CD14-positive monocyte (primary cell): ENCODE results near the gene GHSR. TPM values are rescaled to one million over a fixed set of nuclear protein-coding genes. Genes with fewer than 3 reads are reported as not detected.

Experiments
- DNase-seq, 3 donors: peaks; one replicate each; pipeline ENCODE4 v3.0.0-alpha.2; 2011 to 2022
- H2AFZ ChIP-seq: 2 replicates; pipeline ENCODE4 v1.6.0; 2012; ENCODE audit warnings: mild to moderate bottlenecking, low read depth, low read length, inconsistent platforms; ENCODE audit not compliant: insufficient read depth, poor library complexity, severe bottlenecking
- H3K27ac ChIP-seq, 2 donors: 1 replicate in 1 of 2; 2 replicates in 1 of 2; pipeline ENCODE4 v1.5.1; 2012 to 2013; ENCODE audit warnings: low read length in 2 of 2, control low read depth in 1 of 2, inconsistent platforms in 1 of 2, low read depth in 1 of 2, mild to moderate bottlenecking in 1 of 2
- H3K27me3 ChIP-seq, 2 donors: one replicate each; pipeline versions ENCODE4 v1.6.0 to v1.6.1; 2011 to 2013; ENCODE audit warnings: low read length in 2 of 2; ENCODE audit not compliant: control insufficient read depth in 2 of 2, insufficient read depth in 2 of 2
- H3K36me3 ChIP-seq, 2 donors: replicated peaks in 1 of 2; 1 replicate in 1 of 2; 2 replicates in 1 of 2; pipeline versions ENCODE4 v1.5.1 to v1.6.1; 2012 to 2013; ENCODE audit warnings: low read length in 2 of 2, control low read depth in 1 of 2, inconsistent platforms in 1 of 2, mild to moderate bottlenecking in 1 of 2; ENCODE audit not compliant: insufficient read depth in 2 of 2, control insufficient read depth in 1 of 2
- H3K4me1 ChIP-seq, 2 donors: 1 replicate in 1 of 2; 2 replicates in 1 of 2; pipeline versions ENCODE4 v1.5.1 to v1.6.1; 2012 to 2013; ENCODE audit warnings: low read length in 2 of 2, control low read depth in 1 of 2, inconsistent platforms in 1 of 2, mild to moderate bottlenecking in 1 of 2, moderate library complexity in 1 of 2; ENCODE audit not compliant: insufficient read depth in 2 of 2, control insufficient read depth in 1 of 2
- H3K4me2 ChIP-seq: replicated peaks from 2 replicates; pipeline ENCODE3; 2012; ENCODE audit warnings: low read length, moderate library complexity, mild to moderate bottlenecking; ENCODE audit not compliant: poor library complexity, severe bottlenecking; ENCODE audit errors: extremely low read depth
- H3K4me3 ChIP-seq, 3 experiments: fragments of 200-600 bp in 1 of 3; sonication (generic) in 1 of 3; replicated peaks in 1 of 3; 1 replicate in 2 of 3; 2 replicates in 1 of 3; pipeline ENCODE4 v1.5.1; 2011 to 2013; ENCODE audit warnings: low read length in 3 of 3, mild to moderate bottlenecking in 3 of 3, control low read depth in 2 of 3, low read depth in 2 of 3, inconsistent platforms in 1 of 3, moderate library complexity in 1 of 3
- H3K79me2 ChIP-seq: 2 replicates; pipeline ENCODE4 v1.6.0; 2012; ENCODE audit warnings: mild to moderate bottlenecking, control low read depth, inconsistent platforms, low read length, moderate library complexity; ENCODE audit not compliant: insufficient read depth
- H3K9ac ChIP-seq: 2 replicates; pipeline ENCODE4 v1.6.0; 2017; ENCODE audit warnings: low read length, mild to moderate bottlenecking; ENCODE audit not compliant: insufficient read depth, poor library complexity, severe bottlenecking
- H3K9me3 ChIP-seq, 2 donors: replicated peaks in 1 of 2; 1 replicate in 1 of 2; 2 replicates in 1 of 2; pipeline versions ENCODE4 v1.5.1 to v1.6.1; 2012 to 2013; ENCODE audit warnings: low read length in 2 of 2, control low read depth in 1 of 2; ENCODE audit not compliant: control insufficient read depth in 1 of 2, insufficient read depth in 1 of 2
- H4K20me1 ChIP-seq: 2 replicates; pipeline ENCODE4 v1.6.0; 2012; ENCODE audit warnings: mild to moderate bottlenecking, low read length, control low read depth, moderate library complexity; ENCODE audit not compliant: insufficient read depth
- H3K27ac Mint-ChIP-seq, 7 donors: one replicate each; pipeline ENCODE4 v1.8.0; 2020; ENCODE audit warnings: mild to moderate bottlenecking in 7 of 7, mixed read lengths in 7 of 7, moderate library complexity in 6 of 7, inconsistent platforms in 2 of 7
- H3K27me3 Mint-ChIP-seq, 3 donors: one replicate each; pipeline ENCODE4 v1.8.0; 2021 to 2022; ENCODE audit warnings: low read depth in 3 of 3, mild to moderate bottlenecking in 3 of 3, mixed read lengths in 3 of 3, moderate library complexity in 3 of 3, inconsistent platforms in 1 of 3
- H3K36me3 Mint-ChIP-seq, 2 donors: one replicate each; pipeline ENCODE4 v1.8.0; 2020; ENCODE audit warnings: mixed read lengths in 2 of 2, inconsistent platforms in 1 of 2, mild to moderate bottlenecking in 1 of 2
- H3K4me1 Mint-ChIP-seq: one replicate; pipeline ENCODE4 v1.8.0; 2020; ENCODE audit warnings: mild to moderate bottlenecking, mixed read lengths
- H3K4me3 Mint-ChIP-seq, 2 donors: one replicate each; pipeline ENCODE4 v1.8.0; 2020; ENCODE audit warnings: mild to moderate bottlenecking in 2 of 2, mixed read lengths in 2 of 2, moderate library complexity in 1 of 2
- H3K9me3 Mint-ChIP-seq, 7 donors: one replicate each; pipeline ENCODE4 v1.8.0; 2020 to 2022; ENCODE audit warnings: mixed read lengths in 7 of 7, mild to moderate bottlenecking in 6 of 7, moderate library complexity in 6 of 7, inconsistent platforms in 2 of 7
- WGBS: methylation state at CpG from one replicate; pipeline ENCODE4 v1.1.5; 2013; ENCODE audit warnings: missing lambda C conversion rate; ENCODE audit not compliant: insufficient coverage; 5-methylcytosine and 5-hydroxymethylcytosine counted together
- intact Hi-C, 2 donors: fragments of 100-400 bp; cut with micrococcal nuclease; formaldehyde crosslinking; loops; one replicate each; pipeline versions ENCODE4 v1.15.0 to v1.15.1; 2023
- polyA plus RNA-seq, 3 donors: library from polyadenylated mRNA; depleted of rRNA in 1 of 3; unstranded in 2 of 3; stranded (reverse) in 1 of 3; fragments of 300-500 nt in 2 of 3; fragments of >200 nt in 1 of 3; fragmentation: Illumina TruSeq in 2 of 3; gene quantifications; 1 replicate in 2 of 3; 2 replicates in 1 of 3; pipeline ENCODE4 v1.2.3, GENCODE V29; 2012 to 2021
- TF ChIP-seq, protein P1 (sequence below): fragments of 200-600 bp; IDR thresholded peaks from one replicate; pipeline ENCODE4 v1.8.0; 2022; ENCODE audit warnings: antibody characterized with exemption, mild to moderate bottlenecking

The GHSR gene
- polyA plus RNA-seq, 3 donors: not detected

DNA sequence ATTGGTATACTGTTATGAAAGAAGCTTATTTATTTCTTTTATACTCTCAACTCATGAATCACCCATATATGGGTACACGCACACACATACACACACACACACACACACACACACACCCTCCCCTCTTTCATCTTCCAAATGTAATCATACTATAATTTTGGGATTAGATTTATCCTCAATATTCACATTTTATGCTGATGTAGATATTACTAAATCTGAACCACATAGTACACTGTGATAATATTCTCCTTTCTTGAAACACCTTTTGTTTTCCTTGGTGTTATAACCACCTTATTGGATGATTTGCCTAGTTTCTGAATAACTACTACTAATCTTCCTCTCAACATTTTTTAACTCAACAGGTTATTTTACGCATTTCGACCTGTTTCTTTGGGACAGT lies 8.1 kb upstream of the GHSR start:
- no peaks in the 10 kb centered on the region for H4K20me1 ChIP-seq
- H3K27me3 ChIP-seq: peaks cover 35 to 47% of the 10 kb centered on the region in 2 donors
- peaks cover 0 to 2% of the 10 kb centered on the region in 2 donors for H3K9me3 ChIP-seq
- H3K27me3 Mint-ChIP-seq: peaks cover 18 to 31% (median 20%) of the 10 kb centered on the region in 3 donors
- H3K4me2 ChIP-seq: no peak overlapping the region
- H3K4me3 ChIP-seq: no peak overlapping the region
- H3K4me1 Mint-ChIP-seq: no peaks in the 10 kb centered on the region
- no peak for DNase-seq
- no peak overlapping the region for H3K9ac ChIP-seq
- intact Hi-C loops: no loop called here
- no peak overlapping the region for H2AFZ ChIP-seq
- H3K27ac ChIP-seq: no peak overlapping the region
- no peaks in the 10 kb centered on the region for H3K36me3 ChIP-seq
- H3K4me3 Mint-ChIP-seq: no peak overlapping the region
- H3K79me2 ChIP-seq: no peaks in the 10 kb centered on the region
- WGBS: 89% methylated on average over 2 of the region's 3 CpGs
- TF ChIP-seq, protein P1, sequence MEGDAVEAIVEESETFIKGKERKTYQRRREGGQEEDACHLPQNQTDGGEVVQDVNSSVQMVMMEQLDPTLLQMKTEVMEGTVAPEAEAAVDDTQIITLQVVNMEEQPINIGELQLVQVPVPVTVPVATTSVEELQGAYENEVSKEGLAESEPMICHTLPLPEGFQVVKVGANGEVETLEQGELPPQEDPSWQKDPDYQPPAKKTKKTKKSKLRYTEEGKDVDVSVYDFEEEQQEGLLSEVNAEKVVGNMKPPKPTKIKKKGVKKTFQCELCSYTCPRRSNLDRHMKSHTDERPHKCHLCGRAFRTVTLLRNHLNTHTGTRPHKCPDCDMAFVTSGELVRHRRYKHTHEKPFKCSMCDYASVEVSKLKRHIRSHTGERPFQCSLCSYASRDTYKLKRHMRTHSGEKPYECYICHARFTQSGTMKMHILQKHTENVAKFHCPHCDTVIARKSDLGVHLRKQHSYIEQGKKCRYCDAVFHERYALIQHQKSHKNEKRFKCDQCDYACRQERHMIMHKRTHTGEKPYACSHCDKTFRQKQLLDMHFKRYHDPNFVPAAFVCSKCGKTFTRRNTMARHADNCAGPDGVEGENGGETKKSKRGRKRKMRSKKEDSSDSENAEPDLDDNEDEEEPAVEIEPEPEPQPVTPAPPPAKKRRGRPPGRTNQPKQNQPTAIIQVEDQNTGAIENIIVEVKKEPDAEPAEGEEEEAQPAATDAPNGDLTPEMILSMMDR: no peak
- H3K4me1 ChIP-seq: no peaks in the 10 kb centered on the region
- no peak overlapping the region for H3K27ac Mint-ChIP-seq
- peaks cover 0 to 2% (median 0%) of the 10 kb centered on the region in 7 donors for H3K9me3 Mint-ChIP-seq
- no peaks in the 10 kb centered on the region for H3K36me3 Mint-ChIP-seq

DNA sequence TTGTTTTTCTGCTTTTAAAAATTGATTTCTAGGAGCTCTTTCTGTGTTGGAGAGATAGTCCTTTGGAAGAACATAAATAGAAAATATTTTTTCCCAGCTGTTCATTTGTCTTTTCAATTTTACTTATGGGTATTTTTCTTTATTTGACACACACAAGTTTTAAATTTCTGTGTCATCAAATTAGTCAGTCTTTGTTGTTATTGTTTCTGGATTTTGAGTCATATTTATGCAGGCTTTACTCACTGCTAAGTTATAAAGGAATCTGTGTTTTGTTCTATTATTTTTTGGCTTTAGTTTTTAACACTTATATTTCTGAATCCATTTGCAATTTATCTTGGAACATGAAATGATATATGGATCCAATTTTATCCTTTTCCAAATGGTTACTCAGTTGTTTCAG lies 5.9 kb upstream of the GHSR start:
- DNase-seq: no peak
- Histone ChIP-seq H4K20me1 (no peaks in the 10 kb centered on the region), H3K4me2 (no peak overlapping the region), H3K36me3 (no peaks in the 10 kb centered on the region), H3K27ac (no peak overlapping the region), H3K9me3 (peaks cover under 1 to 19% of the 10 kb centered on the region in 2 donors), H3K9ac (no peak overlapping the region), H3K4me1 (no peaks in the 10 kb centered on the region), H2AFZ (no peak overlapping the region), H3K79me2 (no peaks in the 10 kb centered on the region), H3K27me3 (peaks cover 57 to 69% of the 10 kb centered on the region in 2 donors), H3K4me3 (no peak overlapping the region)
- intact Hi-C loops: no loop called here
- Mint-ChIP-seq H3K27ac (no peak overlapping the region), H3K4me1 (peaks cover 9% of the 10 kb centered on the region), H3K9me3 (peaks cover 0 to 14% (median 9%) of the 10 kb centered on the region in 7 donors), H3K4me3 (peak overlapping the region in 1 of 2 donors; percentile 11), H3K27me3 (peaks cover 37 to 52% (median 38%) of the 10 kb centered on the region in 3 donors), H3K36me3 (peaks cover 0 to 3% of the 10 kb centered on the region in 2 donors)
- TF ChIP-seq, protein P1: no peak
